Activated CD4-positive, alpha-beta T cell treated with anti-CD3 and anti-CD28 coated beads for 36 hours (primary cell): ENCODE data around the gene ACADVL. TPM values are rescaled to one million over a fixed set of nuclear protein-coding genes. Genes with fewer than 3 reads are reported as not detected.
"Not testable (repeated sequence)": the region's sequence is repeated elsewhere in the genome, so short reads cannot be mapped to it uniquely, and the experiment has no call there.

Source experiments
- ATAC-seq: fragments of 200-7000 bp; cut with Tn5 transposase; one replicate; pipeline ENCODE4 v1.10.0; 2021; ENCODE audit warnings: mild to moderate bottlenecking, moderate library complexity
- CTCF ChIA-PET: fragments of 350-600 bp; sonication (Branson Sonifier 250); formaldehyde crosslinking; loops from one replicate; lab custom pipeline; 2021; ENCODE audit warnings: antibody characterized with exemption; lab: Charles Lee
- POLR2A ChIA-PET: fragments of 350-600 bp; sonication (Branson Sonifier 250); formaldehyde crosslinking; loops from one replicate; lab custom pipeline; 2021; ENCODE audit warnings: antibody characterized with exemption, inconsistent platforms; lab: Charles Lee
- DNase-seq: peaks from one replicate; pipeline ENCODE4 v3.0.0-alpha.2; 2020
- H3K27ac Mint-ChIP-seq: one replicate; pipeline ENCODE4 v1.8.0; 2021; ENCODE audit warnings: mixed read lengths
- H3K27me3 Mint-ChIP-seq: one replicate; pipeline ENCODE4 v1.8.0; 2021; ENCODE audit warnings: mixed read lengths
- H3K36me3 Mint-ChIP-seq: one replicate; pipeline ENCODE4 v1.8.0; 2021; ENCODE audit warnings: low read depth, mixed read lengths
- H3K4me1 Mint-ChIP-seq: one replicate; pipeline ENCODE4 v1.8.0; 2021; ENCODE audit warnings: mixed read lengths
- H3K4me3 Mint-ChIP-seq: one replicate; pipeline ENCODE4 v1.8.0; 2021; ENCODE audit warnings: mild to moderate bottlenecking, moderate library complexity, mixed read lengths
- H3K9me3 Mint-ChIP-seq: one replicate; pipeline ENCODE4 v1.8.0; 2021; ENCODE audit warnings: low read depth, mixed read lengths
- intact Hi-C, 2 experiments: fragments of 100-400 bp; cut with DNase I in 1 of 2; cut with micrococcal nuclease in 1 of 2; formaldehyde crosslinking; loops; one replicate each; pipeline versions ENCODE4 v1.14.2 to v1.15.1; 2022 to 2024; cut with DNase I, micrococcal nuclease
- total RNA-seq, 2 experiments: library from RNA; stranded (reverse); gene quantifications; one replicate each; pipeline ENCODE4 v1.2.3, GENCODE V29; 2021

The ACADVL gene
- total RNA-seq, 2 experiments from 2014 or later, result 263 to 345 TPM

- Mint-ChIP-seq H3K27me3 (no peaks in the 10 kb centered on the region), H3K27ac (peak overlapping the region; percentile 98), H3K36me3 (peaks cover 36% of the 10 kb centered on the region), H3K4me1 (peaks cover 41% of the 10 kb centered on the region), H3K4me3 (peak overlapping the region; percentile 97), H3K9me3 (no peaks in the 10 kb centered on the region)
- POLR2A ChIA-PET, result interaction anchor here (0.6 to 2.6 kb wide), 5 partner anchors 8 to 602 kb away, joined by 3 to 8 read pairs (median 3); partner anchors contain the start of genes CD68, CTDNEP1, ELP5 and NEURL4
- ATAC-seq (peak; percentile 27), DNase-seq (peak; percentile 95)
- intact Hi-C loops, result loop anchor here (1.0 to 10.0 kb wide), 6 partner anchors 8 to 912 kb away; partner anchors contain the start of genes ACADVL (in 1 of the 2), CTDNEP1 (in 1 of the 2), DLG4 (in 1 of the 2) and ELP5 (in 1 of the 2)
- CTCF ChIA-PET, result interaction anchor here (1.0 to 3.5 kb wide), 5 partner anchors 8 to 87 kb away, joined by 3 to 22 read pairs (median 3); partner anchors contain the start of genes ACADVL, DLG4, DVL2 and NEURL4
These were observed 23.1 kb downstream of the ACADVL start for GRCh38 chr17:7242717-7243452.

DNA sequence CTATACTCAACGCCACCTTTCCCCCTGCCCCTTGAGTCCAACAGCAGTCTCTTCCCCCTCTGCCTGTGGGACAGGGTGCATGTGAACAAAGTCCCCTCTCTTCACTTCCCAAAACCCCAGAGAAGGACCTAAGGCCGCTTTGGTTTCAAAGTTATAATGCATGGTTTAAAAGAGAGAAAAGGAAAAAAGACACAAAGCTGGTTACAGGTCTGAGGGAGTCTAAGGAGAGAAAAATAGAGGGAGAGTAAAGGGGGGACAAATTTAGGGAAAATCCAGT lies 23.7 kb downstream of the ACADVL start:
- ATAC-seq (no peak), DNase-seq (no peak)
- Mint-ChIP-seq H3K4me3 (peak overlapping the region; percentile 97), H3K27ac (peak overlapping the region; percentile 82), H3K36me3 (peaks cover 36% of the 10 kb centered on the region), H3K9me3 (no peaks in the 10 kb centered on the region), H3K27me3 (no peaks in the 10 kb centered on the region), H3K4me1 (peaks cover 41% of the 10 kb centered on the region)
- intact Hi-C loops, result loop anchor here in 1 of 2 experiments (10.0 kb wide), 1 partner anchor 911 kb away; the partner anchor contains the start of gene PER1
- ChIA-PET POLR2A (interaction anchor here (2.6 kb wide), 1 partner anchor 8 kb away, joined by 8 read pairs; the partner anchor contains the start of genes CTDNEP1 and ELP5), CTCF (interaction anchor here (0.8 to 1.0 kb wide), 3 partner anchors 23 to 86 kb away, joined by 3 read pairs; partner anchors contain the start of gene NEURL4)

GRCh38 chr17:7243838-7244237 lies 24.1 kb downstream of the ACADVL start:
- peaks cover 46% of the 10 kb centered on the region for H3K4me1 Mint-ChIP-seq
- H3K27ac Mint-ChIP-seq, H3K9me3 Mint-ChIP-seq, POLR2A ChIA-PET, H3K27me3 Mint-ChIP-seq, DNase-seq, ATAC-seq: not testable (repeated sequence)
- CTCF ChIA-PET, result interaction anchor here (0.8 kb wide), 1 partner anchor 23 kb away, joined by 3 read pairs; no protein-coding TSS in a partner anchor
- peaks cover 38% of the 10 kb centered on the region for H3K36me3 Mint-ChIP-seq
- intact Hi-C loops, result loop anchor here in 1 of 2 experiments (10.0 kb wide), 1 partner anchor 911 kb away; the partner anchor contains the start of gene PER1
- peak overlapping the region; percentile 97 for H3K4me3 Mint-ChIP-seq

GRCh38 chr17:7246779-7247178 lies 27.0 kb downstream of the ACADVL start:
- ChIA-PET CTCF (interaction anchor here (0.6 kb wide), 1 partner anchor 26 kb away, joined by 5 read pairs; no protein-coding TSS in a partner anchor), POLR2A (no interaction called here)
- DNase-seq (no peak), ATAC-seq (no peak)
- Mint-ChIP-seq H3K36me3 (peaks cover 33% of the 10 kb centered on the region), H3K4me3 (no peak overlapping the region), H3K27ac (peak overlapping the region; percentile 16), H3K9me3 (no peaks in the 10 kb centered on the region), H3K27me3 (no peaks in the 10 kb centered on the region), H3K4me1 (peaks cover 46% of the 10 kb centered on the region)
- intact Hi-C loops, result loop anchor here in 1 of 2 experiments (10.0 kb wide), 1 partner anchor 908 kb away; the partner anchor contains the start of gene PER1

DNA sequence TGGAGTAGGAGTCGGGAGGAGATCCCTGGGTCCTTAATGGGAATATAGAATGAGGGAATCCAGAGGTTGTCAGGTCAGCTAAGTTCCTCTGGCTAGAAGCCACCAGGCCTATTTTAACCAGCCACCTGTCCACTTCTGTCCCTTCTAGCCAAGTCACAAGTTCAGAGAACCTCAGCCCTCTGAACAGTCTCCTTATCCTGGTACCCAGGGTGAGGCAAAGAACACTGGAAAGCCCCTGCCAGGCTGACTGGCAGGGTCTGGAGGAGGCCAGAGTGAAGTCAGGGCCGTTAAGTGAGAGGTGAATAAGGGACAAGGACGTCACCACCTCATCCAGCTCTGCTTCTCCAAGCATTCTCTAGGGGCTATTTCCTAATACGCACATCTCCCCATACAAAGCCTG lies 29.1 kb downstream of the ACADVL start:
- ChIA-PET CTCF (interaction anchor here (1.3 kb wide), 1 partner anchor 29 kb away, joined by 4 read pairs; the partner anchor contains the start of genes ACADVL and DLG4), POLR2A (interaction anchor here (1.4 kb wide), 1 partner anchor 9 kb away, joined by 5 read pairs; the partner anchor contains the start of gene PHF23)
- H3K4me1 Mint-ChIP-seq, result peaks cover 47% of the 10 kb centered on the region
- intact Hi-C loops, result loop anchor here in 1 of 2 experiments (10.0 kb wide), 1 partner anchor 906 kb away; the partner anchor contains the start of gene PER1
- H3K27me3 Mint-ChIP-seq, result no peaks in the 10 kb centered on the region
- ATAC-seq (no peak), DNase-seq (no peak)
- H3K4me3 Mint-ChIP-seq, result peak overlapping the region; percentile 93
- no peaks in the 10 kb centered on the region for H3K9me3 Mint-ChIP-seq
- peak overlapping the region; percentile 71 for H3K27ac Mint-ChIP-seq
- H3K36me3 Mint-ChIP-seq, result peaks cover 34% of the 10 kb centered on the region

- no peaks in the 10 kb centered on the region for H3K27me3 Mint-ChIP-seq
- no peak for DNase-seq
- CTCF ChIA-PET, result interaction anchor here (1.3 kb wide), 1 partner anchor 29 kb away, joined by 4 read pairs; the partner anchor contains the start of genes ACADVL and DLG4
- peak overlapping the region; percentile 93 for H3K4me3 Mint-ChIP-seq
- ATAC-seq, result no peak
- no peaks in the 10 kb centered on the region for H3K9me3 Mint-ChIP-seq
- peaks cover 37% of the 10 kb centered on the region for H3K36me3 Mint-ChIP-seq
- peak overlapping the region; percentile 71 for H3K27ac Mint-ChIP-seq
- intact Hi-C loops, result loop anchor here in 1 of 2 experiments (10.0 kb wide), 1 partner anchor 906 kb away; the partner anchor contains the start of gene PER1
- H3K4me1 Mint-ChIP-seq, result peaks cover 50% of the 10 kb centered on the region
- POLR2A ChIA-PET, result interaction anchor here (1.4 kb wide), 1 partner anchor 10 kb away, joined by 5 read pairs; the partner anchor contains the start of gene PHF23
These were observed 29.5 kb downstream of the ACADVL start for GRCh38 chr17:7249214-7249613.

- DNase-seq (no peak), ATAC-seq (no peak)
- no peaks in the 10 kb centered on the region for H3K27me3 Mint-ChIP-seq
- ChIA-PET POLR2A (interaction anchor here (1.4 kb wide), 1 partner anchor 10 kb away, joined by 5 read pairs; the partner anchor contains the start of gene PHF23), CTCF (interaction anchor here (1.3 kb wide), 1 partner anchor 30 kb away, joined by 4 read pairs; the partner anchor contains the start of genes ACADVL and DLG4)
- H3K9me3 Mint-ChIP-seq, result no peaks in the 10 kb centered on the region
- peaks cover 38% of the 10 kb centered on the region for H3K36me3 Mint-ChIP-seq
- peak overlapping the region; percentile 93 for H3K4me3 Mint-ChIP-seq
- intact Hi-C loops, result loop anchor here (5.0 to 10.0 kb wide), 6 partner anchors 57 to 905 kb away; partner anchors contain the start of genes CNTROB (in 1 of the 2), EIF5A (in 1 of the 2), PER1 (in 1 of the 2) and POLR2A (in 1 of the 2)
- H3K4me1 Mint-ChIP-seq, result peaks cover 50% of the 10 kb centered on the region
- peak overlapping the region; percentile 96 for H3K27ac Mint-ChIP-seq
These were observed 30.1 kb downstream of the ACADVL start for GRCh38 chr17:7249830-7250229.

- Mint-ChIP-seq H3K36me3 (peaks cover 39% of the 10 kb centered on the region), H3K4me3 (peak overlapping the region; percentile 93), H3K9me3 (no peaks in the 10 kb centered on the region), H3K4me1 (peaks cover 50% of the 10 kb centered on the region), H3K27me3 (no peaks in the 10 kb centered on the region), H3K27ac (peak overlapping the region; percentile 96)
- ChIA-PET POLR2A (interaction anchor here (1.0 to 1.6 kb wide), 3 partner anchors 9 to 79 kb away, joined by 3 to 8 read pairs (median 4); partner anchors contain the start of genes GABARAP and PHF23), CTCF (interaction anchor here (0.6 to 1.0 kb wide), 4 partner anchors 11 to 31 kb away, joined by 3 to 5 read pairs (median 4); partner anchors contain the start of genes ACADVL, DLG4 and PHF23)
- DNase-seq, result peak; percentile 42
- intact Hi-C loops, result loop anchor here (1.0 to 5.0 kb wide), 6 partner anchors 9 to 681 kb away; partner anchors contain the start of genes CNTROB (in 1 of the 2), EIF5A (in 1 of the 2), GABARAP (in 1 of the 2) and POLR2A (in 1 of the 2)
- peak; percentile 1 for ATAC-seq
These were observed 31.2 kb downstream of the ACADVL start for GRCh38 chr17:7250695-7251627.

GRCh38 chr17:7251661-7252175 lies 32.0 kb downstream of the ACADVL start, which contains the start of gene CTDNEP1:
CTDNEP1 (minus strand) TSS chr17:7251734; CDS start chr17:7251296, 438 bp downstream.
- no peaks in the 10 kb centered on the region for H3K9me3 Mint-ChIP-seq
- peaks cover 45% of the 10 kb centered on the region for H3K4me1 Mint-ChIP-seq
- peaks cover 39% of the 10 kb centered on the region for H3K36me3 Mint-ChIP-seq
- peak; percentile 99 for DNase-seq
- CTCF ChIA-PET, result interaction anchor here (0.6 to 1.0 kb wide), 4 partner anchors 12 to 32 kb away, joined by 3 to 5 read pairs (median 4); partner anchors contain the start of genes ACADVL, DLG4 and PHF23
- intact Hi-C loops, result loop anchor here (1.0 to 5.0 kb wide), 24 partner anchors 9 to 681 kb away; partner anchors contain the start of genes EIF5A (in 2 of the 2), GABARAP (in 2 of the 2), POLR2A (in 2 of the 2) and ACADVL (in 1 of the 2)
- H3K4me3 Mint-ChIP-seq, result peak within 1 kb of the TSS; percentile 93
- peak; percentile 94 for ATAC-seq
- H3K27me3 Mint-ChIP-seq, result no peaks in the 10 kb centered on the region
- POLR2A ChIA-PET, result interaction anchor here (1.0 to 1.6 kb wide), 3 partner anchors 10 to 78 kb away, joined by 3 to 8 read pairs (median 4); partner anchors contain the start of genes GABARAP and PHF23
- peak within 1 kb of the TSS; percentile 99 for H3K27ac Mint-ChIP-seq
